NCI-H748 (cell line): Measurements from ENCODE around the gene POU2AF3.

Source experiments
- DNase-seq: peaks from one replicate; lab custom pipeline; 2025; ENCODE audit not compliant: unreplicated experiment; lab: John Stamatoyannopoulos, UW

The POU2AF3 gene

DNA sequence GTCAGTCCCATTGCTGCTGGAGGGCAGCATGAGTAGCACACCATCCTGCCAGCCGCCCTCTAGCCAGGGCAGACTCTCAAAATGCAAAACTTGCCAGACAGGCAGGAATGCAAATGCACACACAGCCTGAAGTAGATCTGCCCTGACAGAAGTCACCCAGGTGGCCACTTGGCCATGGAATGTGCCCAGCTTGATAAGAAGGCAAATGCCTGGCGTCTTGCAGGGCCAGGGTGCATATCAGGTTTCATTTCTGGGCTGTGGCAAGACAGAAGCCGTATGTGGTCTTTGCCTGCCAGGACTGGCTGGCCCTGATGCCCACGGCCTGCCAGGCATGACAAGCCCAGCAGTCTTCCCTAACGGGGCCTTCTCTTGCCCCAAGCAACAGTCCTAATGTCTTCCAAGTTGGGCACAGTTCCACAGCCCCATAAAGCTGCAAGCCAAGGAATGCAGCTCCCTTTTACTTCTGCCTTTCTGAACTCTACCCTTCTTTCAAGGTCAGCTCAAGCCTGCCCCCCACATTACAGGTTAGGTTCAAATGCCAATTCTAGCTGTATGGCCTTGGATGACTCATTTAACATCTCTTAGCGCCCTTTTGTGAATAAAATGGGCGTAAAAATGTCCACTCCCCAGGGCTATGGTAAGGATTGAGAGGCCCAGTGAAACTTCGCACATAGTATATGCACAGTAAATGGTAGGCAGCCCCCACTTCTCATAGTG is 29.7 kb downstream of the POU2AF3 start:
- no peak for DNase-seq

DNA sequence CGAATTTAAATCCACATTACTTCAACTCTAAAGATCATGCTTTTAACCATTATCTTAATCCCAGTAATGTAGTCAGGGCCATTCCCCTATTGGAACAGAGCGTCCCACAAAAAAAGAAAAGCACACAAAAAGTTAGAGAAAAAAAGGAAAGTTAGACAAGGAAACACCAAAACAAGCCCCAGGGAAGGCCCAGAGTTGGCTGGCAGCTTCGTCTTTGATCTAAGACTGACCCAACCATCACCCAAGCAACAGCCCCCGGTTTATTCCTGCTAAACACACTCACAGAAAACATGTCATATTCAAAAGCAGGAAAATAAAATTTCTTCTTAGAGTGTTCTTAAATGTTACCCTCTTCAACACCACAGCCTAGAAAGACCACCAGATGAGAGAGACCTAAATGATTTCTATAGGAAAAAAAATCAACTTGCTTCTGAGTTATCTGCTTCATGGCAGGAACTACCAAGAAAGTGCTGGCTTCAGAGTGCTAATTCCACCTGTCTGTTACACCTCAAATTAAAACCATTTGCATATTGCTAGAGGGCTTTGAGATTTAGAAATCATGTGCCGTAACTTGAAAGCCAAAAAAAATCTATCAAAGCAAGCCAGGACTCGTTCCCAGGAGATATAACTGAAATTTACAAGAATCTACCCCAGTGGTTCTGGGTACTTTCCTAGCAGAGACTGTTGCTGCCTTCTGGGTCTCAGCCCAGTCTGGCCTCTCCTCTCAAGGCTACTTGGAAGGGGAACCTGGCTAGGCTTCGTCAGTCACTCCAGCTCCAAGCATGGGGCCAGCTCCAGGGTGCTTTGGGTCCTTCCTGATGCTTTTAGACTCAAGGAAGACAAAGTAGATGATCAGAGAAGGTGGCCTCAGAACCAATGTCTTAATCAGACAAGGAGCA is 31.2 kb downstream of the POU2AF3 start:
- DNase-seq: no peak

- DNase-seq: no peak
Observed at GRCh38 chr11:111330234-111330893, 32.0 kb downstream of the POU2AF3 start.

- no peak for DNase-seq
Observed at GRCh38 chr11:111331711-111332479, 33.5 kb downstream of the POU2AF3 start.

- DNase-seq: peak; percentile 91
Observed at GRCh38 chr11:111334532-111335502, 36.5 kb downstream of the POU2AF3 start.

- no peak for DNase-seq
Observed at GRCh38 chr11:111335549-111335948, 37.2 kb downstream of the POU2AF3 start.

DNA sequence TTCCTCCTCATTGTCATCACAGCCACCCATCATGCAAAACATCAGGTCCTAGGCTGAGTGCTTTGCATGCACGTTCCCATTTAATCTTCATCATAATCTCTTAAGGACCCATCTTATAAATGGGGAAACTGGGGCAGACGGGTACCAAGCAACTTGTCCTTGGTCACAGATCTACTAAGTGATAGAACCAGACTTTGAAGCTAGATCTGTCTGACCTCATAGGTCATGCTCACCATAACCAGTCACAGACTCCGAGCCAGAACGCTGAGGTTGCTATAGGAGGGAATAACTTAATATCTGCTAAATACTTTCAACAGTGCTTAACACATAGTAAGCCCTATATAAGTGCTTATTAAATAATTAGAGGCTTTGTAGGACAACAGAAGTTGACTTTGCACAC is 37.7 kb downstream of the POU2AF3 start:
- no peak for DNase-seq

DNA sequence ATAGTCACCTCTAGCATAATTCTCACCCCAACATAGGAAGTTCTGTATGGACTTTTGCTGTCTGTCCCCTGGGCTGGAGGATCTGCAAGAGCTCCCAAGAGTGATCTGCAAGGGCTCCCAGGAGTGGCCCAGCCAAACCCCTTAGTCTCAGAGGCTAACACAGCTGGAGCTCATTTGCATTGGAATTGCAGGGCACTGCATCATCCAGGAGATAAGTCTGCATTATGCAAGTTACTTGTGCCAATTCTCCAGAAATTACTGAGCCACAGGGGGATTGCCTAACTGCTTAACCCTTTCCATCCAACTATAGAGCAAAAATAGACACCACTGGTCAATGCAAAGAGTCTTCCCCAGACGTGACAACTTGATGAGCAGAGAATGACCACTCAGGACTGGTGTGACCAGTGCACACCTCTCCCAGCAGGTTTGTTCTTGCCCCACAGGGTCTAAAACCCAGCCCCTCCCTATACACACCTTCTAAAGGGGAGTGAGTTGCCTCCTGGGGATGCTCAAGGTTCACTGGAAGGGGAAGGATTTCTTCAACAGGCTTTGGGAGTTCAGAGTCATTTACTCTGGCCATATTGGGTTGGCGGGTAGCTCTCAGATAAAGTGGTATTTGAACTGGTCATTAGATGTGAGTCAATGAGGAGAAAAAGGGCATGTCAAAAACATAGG is 38.4 kb downstream of the POU2AF3 start:
- no peak for DNase-seq

- no peak for DNase-seq
Observed at GRCh38 chr11:111339758-111340388, 41.5 kb downstream of the POU2AF3 start.

DNA sequence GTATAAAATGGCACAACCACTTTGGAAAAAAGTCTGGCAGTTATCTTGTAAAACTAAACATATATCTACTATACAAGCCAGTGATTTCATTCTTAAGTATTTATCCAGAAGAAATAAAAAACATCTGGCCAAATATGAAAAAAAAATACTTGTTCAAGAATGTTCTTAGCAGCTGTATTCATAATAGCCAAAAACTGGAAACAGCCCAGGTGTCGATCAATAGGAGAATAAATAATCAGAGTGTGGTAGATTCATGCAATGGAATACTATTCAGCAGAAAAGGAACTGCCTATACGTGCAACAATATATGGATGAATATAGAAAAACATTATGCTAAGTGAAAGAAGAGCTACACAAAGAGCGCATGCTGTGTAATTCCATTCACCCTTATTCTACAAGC is 44.0 kb downstream of the POU2AF3 start:
- no peak for DNase-seq

DNA sequence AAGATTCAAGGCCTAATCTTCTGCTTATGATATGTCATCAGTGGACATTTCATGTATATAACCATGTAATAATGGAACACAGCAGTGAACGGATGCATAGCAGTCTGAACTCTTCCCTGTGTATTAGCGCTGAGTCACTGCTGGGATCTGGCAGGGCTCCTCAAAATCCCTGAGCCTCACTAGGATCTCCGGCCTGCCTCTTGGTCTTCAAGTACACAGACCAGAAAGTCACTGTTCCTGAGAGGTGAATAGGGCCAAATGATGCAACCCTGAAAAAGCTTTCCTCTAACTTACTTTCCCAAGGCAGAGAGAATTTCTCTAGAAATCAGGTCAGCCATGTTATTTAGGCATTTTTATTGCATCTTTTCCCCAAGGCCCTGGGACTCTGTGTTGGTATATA is 45.7 kb downstream of the POU2AF3 start:
- DNase-seq: no peak

- no peak for DNase-seq
Observed at GRCh38 chr11:111347002-111347722, 48.8 kb downstream of the POU2AF3 start.

DNA sequence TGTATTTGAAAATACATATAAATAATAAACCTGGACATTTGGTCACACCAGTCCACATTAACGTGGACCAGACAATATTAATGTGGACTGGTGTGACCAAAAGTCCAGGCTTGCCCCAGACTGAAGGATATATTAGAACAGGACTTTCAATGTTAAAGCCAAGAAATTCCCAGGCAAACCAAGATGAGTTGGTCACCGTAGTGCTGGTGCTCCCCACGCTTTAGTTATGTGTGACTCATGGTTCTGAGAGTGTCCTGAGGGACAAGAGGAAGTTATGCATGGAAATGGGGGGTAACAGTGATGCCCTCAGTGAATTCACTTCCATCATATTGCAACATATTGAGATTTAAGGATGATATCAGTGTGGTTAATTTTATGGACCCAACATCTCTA is 49.4 kb downstream of the POU2AF3 start:
- no peak for DNase-seq

DNA sequence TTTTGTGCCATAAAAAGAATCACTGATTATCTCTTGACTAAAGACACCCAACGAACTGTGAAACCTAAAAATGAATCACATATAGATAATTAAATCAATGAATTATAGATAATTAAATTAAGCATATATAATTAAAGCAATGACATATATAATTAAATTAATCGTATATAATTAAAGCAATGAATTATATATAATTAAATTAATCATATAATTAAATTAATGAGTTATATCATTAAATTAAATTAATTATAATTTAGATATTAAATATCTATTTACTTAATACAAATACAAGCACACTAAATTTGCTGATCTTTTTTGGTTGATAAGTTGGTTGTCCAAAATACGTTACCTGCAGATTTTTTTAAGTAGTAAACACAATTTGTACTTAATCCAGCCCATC is 49.8 kb downstream of the POU2AF3 start:
- DNase-seq: no peak

DNA sequence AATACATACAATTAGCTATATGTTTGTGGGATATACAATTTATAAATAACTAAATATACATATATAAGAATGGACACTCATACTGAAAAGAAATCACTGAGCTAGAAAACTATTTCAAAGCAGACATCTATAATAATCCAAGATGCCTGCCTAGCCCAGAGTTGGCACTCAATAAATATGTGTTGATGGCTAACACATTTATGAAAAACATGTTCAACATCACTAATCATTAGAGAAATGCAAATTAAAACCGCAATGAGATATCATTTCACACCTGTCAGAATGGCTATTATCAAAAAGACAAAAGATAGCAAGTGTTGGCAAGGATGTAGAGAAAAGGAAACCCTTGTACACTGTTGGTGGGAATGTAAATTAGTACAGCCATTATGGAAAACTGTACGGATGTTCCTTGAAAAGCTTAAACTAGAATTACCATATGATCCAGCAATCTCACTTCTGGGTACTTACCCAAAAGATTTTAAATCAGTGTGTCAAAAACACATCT is 50.9 kb downstream of the POU2AF3 start:
- no peak for DNase-seq

- DNase-seq: no peak
Observed at GRCh38 chr11:111350811-111351210, 52.5 kb downstream of the POU2AF3 start.

DNA sequence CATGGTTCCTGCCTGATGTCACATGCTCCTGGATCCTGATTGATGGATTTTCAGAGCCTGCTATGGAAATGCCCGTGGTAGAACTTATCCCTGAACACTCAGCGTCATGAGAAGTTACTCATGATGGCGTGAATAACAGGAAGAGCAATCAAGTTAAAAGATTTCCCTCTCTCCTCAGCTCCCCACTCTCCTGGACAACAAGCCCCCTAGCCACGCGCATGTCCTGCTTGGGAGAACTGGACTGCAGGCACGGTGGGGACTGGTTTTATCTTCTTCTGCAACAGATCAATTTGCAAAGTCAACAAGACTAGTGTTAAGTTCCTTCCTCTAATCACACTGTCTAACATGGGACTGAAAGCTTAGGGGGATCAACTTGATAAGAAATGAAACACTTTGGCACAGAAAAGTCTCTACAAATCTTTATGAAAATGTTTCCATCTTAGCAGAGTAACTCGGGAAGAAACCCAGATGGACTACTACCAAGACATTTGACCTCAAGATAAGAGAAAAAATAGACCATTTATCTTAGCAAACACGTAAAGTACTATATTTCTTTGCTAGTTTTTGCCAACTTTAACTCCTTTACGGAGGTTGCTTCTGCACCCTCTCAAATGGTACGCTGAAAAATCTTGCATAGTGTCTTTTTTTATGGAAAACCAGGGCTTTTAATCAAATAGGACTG is 53.2 kb downstream of the POU2AF3 start:
- DNase-seq: no peak
